ENCODE results near the gene CSNK1G2. TPM values are rescaled to one million over a fixed set of nuclear protein-coding genes. Genes with fewer than 3 reads are reported as not detected.

The CSNK1G2 gene
- 77.6 TPM for total RNA-seq

GRCh38 chr19:1941146-1942077 is at the start of gene CSNK1G2:
TSS of gene CSNK1G2 (plus strand) at chr19:1941172. CDS start at chr19:1969773, 28,601 bp downstream.
- TF ChIP-seq CTCF (IDR thresholded peaks at IDR 0.05) (no peak), POLR2A (IDR thresholded peaks at IDR 0.05) (peak in 1 of 2 donors; percentile 44)
- Histone ChIP-seq H3K27ac (peak within 1 kb of the TSS; percentile 91), H3K27me3 (no peaks in the 10 kb centered on the region), H3K4me3 (peak within 1 kb of the TSS; percentile 55 to 79), H3K9me3 (no peaks in the 10 kb centered on the region), H3K4me1 (peaks cover 56% of the 10 kb centered on the region), H3K36me3 (no peaks in the 10 kb centered on the region)
- no peak for DNase-seq (ENCODE audit: extremely low spot score in 2 of 2)
- intact Hi-C loops (cut with DNase I), result no loop called here

- H3K4me3 ChIP-seq, result no peak overlapping the region
- no peak for TF ChIP-seq POLR2A (IDR thresholded peaks at IDR 0.05)
- no peak for TF ChIP-seq CTCF (IDR thresholded peaks at IDR 0.05)
- TF ChIP-seq POLR2AphosphoS5 (IDR thresholded peaks at IDR 0.05; ENCODE audit: insufficient read depth in 1 of 2, low read depth in 1 of 2), result no peak
- intact Hi-C loops (cut with DNase I), result no loop called here
These were observed 47.2 kb upstream of the CSNK1G2 start for GRCh38 chr19:1893791-1894190.

GRCh38 chr19:1896508-1896907 is 44.5 kb upstream of the CSNK1G2 start:
- Histone ChIP-seq H3K4me1 (peaks cover 4% of the 10 kb centered on the region), H3K36me3 (no peaks in the 10 kb centered on the region), H3K4me3 (no peak overlapping the region), H3K27me3 (no peaks in the 10 kb centered on the region), H3K27ac (no peak overlapping the region), H3K9me3 (no peaks in the 10 kb centered on the region)
- DNase-seq (ENCODE audit: extremely low spot score in 2 of 2), result peak in 1 of 2 donors; percentile 94
- TF ChIP-seq POLR2A (IDR thresholded peaks at IDR 0.05) (no peak), CTCF (IDR thresholded peaks at IDR 0.05) (no peak), POLR2AphosphoS5 (IDR thresholded peaks at IDR 0.05; ENCODE audit: insufficient read depth in 1 of 2, low read depth in 1 of 2) (no peak)
- intact Hi-C loops (cut with DNase I), result no loop called here

More at GRCh38 chr19:1893791-1894190, 47.2 kb upstream of the CSNK1G2 start:
- H3K4me1 ChIP-seq, result peaks cover 4% of the 10 kb centered on the region
- no peaks in the 10 kb centered on the region for H3K27me3 ChIP-seq
- DNase-seq (ENCODE audit: extremely low spot score in 2 of 2), result no peak
- H3K27ac ChIP-seq, result no peak overlapping the region
- H3K9me3 ChIP-seq, result no peaks in the 10 kb centered on the region
- H3K36me3 ChIP-seq, result no peaks in the 10 kb centered on the region

- H3K36me3 ChIP-seq, result no peaks in the 10 kb centered on the region
- H3K4me3 ChIP-seq, result no peak overlapping the region
- no peaks in the 10 kb centered on the region for H3K9me3 ChIP-seq
- intact Hi-C loops (cut with DNase I), result no loop called here
- no peak overlapping the region for H3K27ac ChIP-seq
- DNase-seq (ENCODE audit: extremely low spot score in 2 of 2), result peak in 1 of 2 donors; percentile 81
- H3K4me1 ChIP-seq, result peaks cover 36% of the 10 kb centered on the region
- H3K27me3 ChIP-seq, result no peaks in the 10 kb centered on the region
- no peak for TF ChIP-seq CTCF (IDR thresholded peaks at IDR 0.05)
- TF ChIP-seq POLR2AphosphoS5 (IDR thresholded peaks at IDR 0.05; ENCODE audit: insufficient read depth in 1 of 2, low read depth in 1 of 2), result no peak
- TF ChIP-seq POLR2A (IDR thresholded peaks at IDR 0.05), result no peak
These were observed 39.0 kb upstream of the CSNK1G2 start for GRCh38 chr19:1901940-1902404.

GRCh38 chr19:1902923-1903322 is 38.0 kb upstream of the CSNK1G2 start:
- Histone ChIP-seq H3K4me3 (no peak overlapping the region), H3K27ac (peak overlapping the region; percentile 27), H3K27me3 (no peaks in the 10 kb centered on the region), H3K4me1 (peaks cover 41% of the 10 kb centered on the region), H3K9me3 (no peaks in the 10 kb centered on the region), H3K36me3 (no peaks in the 10 kb centered on the region)
- intact Hi-C loops (cut with DNase I), result no loop called here
- TF ChIP-seq POLR2A (IDR thresholded peaks at IDR 0.05) (no peak), POLR2AphosphoS5 (IDR thresholded peaks at IDR 0.05; ENCODE audit: insufficient read depth in 1 of 2, low read depth in 1 of 2) (no peak), CTCF (IDR thresholded peaks at IDR 0.05) (no peak)
- no peak for DNase-seq (ENCODE audit: extremely low spot score in 2 of 2)

Data from vagina (tissue), 2 donors.